DND-41 (cell line): ENCODE results near the gene CACNA2D1.

Source experiments
- CTCF ChIP-seq: IDR thresholded peaks from 2 replicates; pipeline ENCODE4 v1.5.1; 2012; ENCODE audit warnings: borderline replicate concordance, low read length, moderate library complexity, mild to moderate bottlenecking; ENCODE audit not compliant: poor library complexity, severe bottlenecking; ENCODE audit errors: extremely low read depth
- EZH2 ChIP-seq: IDR thresholded peaks from 3 replicates; pipeline ENCODE4 v1.6.1; 2012; ENCODE audit warnings: borderline replicate concordance, low read depth, mild to moderate bottlenecking, moderate library complexity, low read length, inconsistent platforms; ENCODE audit not compliant: severe bottlenecking

GRCh38 chr7:82054544-82054943 is 389.0 kb downstream of the CACNA2D1 start:
- TF ChIP-seq CTCF = no peak
- no peak for TF ChIP-seq EZH2
